Astrocyte (in vitro differentiated cells and primary cell): Measurements from ENCODE around the gene RASGRP1.

Source experiments
- EZH2 ChIP-seq: IDR thresholded peaks from 2 replicates; pipeline ENCODE4 v1.6.1; 2012; ENCODE audit warnings: mild to moderate bottlenecking, low read length, inconsistent platforms; ENCODE audit not compliant: insufficient read depth
- TF ChIP-seq, protein P1 (sequence below): IDR thresholded peaks from 2 replicates; pipeline ENCODE4 v1.5.1; 2011; ENCODE audit warnings: low read depth, mild to moderate bottlenecking, inconsistent platforms, low read length, moderate library complexity; ENCODE audit not compliant: insufficient read depth

GRCh38 chr15:38532728-38533127 is 31.9 kb downstream of the RASGRP1 start:
- TF ChIP-seq, protein P1, sequence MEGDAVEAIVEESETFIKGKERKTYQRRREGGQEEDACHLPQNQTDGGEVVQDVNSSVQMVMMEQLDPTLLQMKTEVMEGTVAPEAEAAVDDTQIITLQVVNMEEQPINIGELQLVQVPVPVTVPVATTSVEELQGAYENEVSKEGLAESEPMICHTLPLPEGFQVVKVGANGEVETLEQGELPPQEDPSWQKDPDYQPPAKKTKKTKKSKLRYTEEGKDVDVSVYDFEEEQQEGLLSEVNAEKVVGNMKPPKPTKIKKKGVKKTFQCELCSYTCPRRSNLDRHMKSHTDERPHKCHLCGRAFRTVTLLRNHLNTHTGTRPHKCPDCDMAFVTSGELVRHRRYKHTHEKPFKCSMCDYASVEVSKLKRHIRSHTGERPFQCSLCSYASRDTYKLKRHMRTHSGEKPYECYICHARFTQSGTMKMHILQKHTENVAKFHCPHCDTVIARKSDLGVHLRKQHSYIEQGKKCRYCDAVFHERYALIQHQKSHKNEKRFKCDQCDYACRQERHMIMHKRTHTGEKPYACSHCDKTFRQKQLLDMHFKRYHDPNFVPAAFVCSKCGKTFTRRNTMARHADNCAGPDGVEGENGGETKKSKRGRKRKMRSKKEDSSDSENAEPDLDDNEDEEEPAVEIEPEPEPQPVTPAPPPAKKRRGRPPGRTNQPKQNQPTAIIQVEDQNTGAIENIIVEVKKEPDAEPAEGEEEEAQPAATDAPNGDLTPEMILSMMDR, result no peak
- no peak for TF ChIP-seq EZH2
